HG03060 (cell line): ENCODE data around the gene TRIO.

ENCODE experiments used
- ATAC-seq: cut with Tn5 transposase; IDR thresholded peaks from one replicate; pipeline ENCODE4 v1.9.1; 2021; ENCODE audit warnings: low read depth, moderate number of reproducible peaks; ENCODE audit not compliant: unreplicated experiment

Gene TRIO

DNA sequence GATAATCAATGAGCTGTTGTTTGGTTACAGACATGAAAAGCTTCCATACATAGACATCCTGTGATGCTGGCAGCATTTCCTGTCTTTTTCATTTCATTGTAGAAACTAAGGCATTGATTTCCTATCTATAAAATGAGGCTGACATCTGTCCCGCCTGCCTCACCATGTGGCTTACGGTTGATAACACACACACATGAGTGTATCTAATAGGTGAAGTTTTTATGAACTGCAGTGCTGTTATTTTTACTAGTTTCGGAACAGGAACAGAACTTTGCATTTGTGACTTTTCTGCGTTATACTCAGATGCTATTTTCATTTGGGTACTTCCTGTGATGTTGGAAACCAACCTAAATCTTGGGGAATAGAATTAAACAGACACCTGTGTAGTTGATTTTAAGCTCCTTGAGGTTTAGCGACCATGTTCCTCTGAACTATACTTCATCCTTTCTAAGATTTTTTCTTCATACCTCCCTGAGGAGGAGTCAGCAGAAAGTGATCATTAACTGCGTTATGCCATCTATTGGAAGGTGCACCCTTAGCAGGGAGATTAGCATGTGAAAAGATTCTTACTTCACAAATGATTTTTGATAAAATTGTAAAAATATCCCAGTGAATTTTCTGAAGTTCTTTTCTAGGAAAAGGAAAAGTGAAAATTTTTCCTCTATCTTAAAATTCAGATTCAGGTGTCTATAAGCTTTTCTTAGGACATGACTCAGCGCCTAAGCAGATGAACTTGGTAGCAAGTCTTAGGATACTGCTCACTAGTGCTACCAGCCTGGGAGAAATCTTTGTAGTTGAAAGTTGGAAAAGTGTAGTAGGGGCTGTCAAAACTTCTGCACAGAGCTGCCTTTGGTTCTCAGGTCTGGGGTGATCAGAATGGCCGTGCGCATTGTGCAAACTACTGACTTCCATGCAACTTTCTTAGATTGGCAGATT lies 134.5 kb downstream of the TRIO start:
- no peak for ATAC-seq

DNA sequence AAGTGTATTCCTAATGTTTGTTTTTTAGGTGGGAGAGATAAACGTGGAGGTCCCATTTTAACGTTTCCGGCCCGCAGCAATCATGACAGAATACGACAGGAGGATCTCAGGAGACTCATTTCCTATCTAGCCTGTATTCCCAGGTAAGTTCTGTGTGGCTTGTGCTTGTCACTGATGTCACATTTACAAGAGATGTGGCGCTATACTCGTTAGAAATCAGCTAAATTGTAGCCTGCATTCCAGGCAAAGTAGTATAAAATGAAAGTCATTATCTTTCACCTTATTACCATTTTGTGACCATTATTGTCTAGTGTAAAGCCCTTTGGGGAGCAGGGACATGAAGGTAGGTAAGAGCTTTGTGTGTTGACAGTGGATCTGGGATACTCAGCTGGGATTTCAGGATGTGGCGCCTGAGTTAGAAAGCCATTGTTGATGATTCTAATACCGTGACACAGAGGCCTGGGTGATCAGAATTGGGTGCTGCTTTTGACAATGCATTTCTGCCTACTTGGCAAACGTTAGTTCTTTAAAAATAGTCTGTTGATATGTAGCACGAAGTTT lies 137.2 kb downstream of the TRIO start:
- no peak for ATAC-seq

DNA sequence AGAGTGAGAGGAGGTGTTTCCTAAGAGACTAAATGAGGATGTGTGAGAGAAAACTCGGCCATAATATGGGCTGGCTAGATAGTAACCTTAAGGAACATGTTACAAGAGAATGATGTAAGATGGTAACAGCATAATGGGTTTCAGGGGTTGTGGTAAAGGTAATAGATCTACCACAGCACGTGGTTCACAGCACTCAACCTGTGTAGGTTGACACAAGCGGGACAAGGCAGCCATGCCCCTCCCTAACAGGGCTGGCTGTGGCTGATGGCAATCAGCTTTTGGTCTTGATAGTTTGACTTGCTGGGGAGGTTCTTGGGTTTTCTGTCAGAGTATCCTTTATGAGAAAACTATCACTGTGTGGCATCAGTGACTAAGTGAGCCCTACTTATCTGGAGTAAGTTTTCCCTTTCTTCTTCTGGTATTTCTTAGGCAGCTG lies 138.6 kb downstream of the TRIO start:
- ATAC-seq: no peak

DNA sequence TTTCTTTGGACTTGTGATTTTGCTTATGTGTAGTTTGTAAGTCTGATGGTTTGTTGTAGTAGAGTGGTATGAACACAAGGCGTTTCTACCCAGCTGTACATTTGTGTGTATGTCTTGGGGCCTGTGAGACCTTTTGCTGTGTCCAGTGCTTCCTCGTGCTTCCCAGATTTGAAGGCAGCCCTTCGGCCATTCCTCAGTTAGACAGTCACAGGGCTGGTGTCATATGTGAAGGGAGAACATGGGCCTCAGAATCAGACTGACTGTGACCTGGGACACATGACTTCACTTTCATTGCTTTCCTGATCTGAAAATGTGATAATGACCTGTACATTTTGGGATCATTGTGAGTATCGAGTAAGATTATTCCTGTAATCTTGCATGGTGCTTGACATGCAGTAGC lies 140.0 kb downstream of the TRIO start:
- no peak for ATAC-seq

DNA sequence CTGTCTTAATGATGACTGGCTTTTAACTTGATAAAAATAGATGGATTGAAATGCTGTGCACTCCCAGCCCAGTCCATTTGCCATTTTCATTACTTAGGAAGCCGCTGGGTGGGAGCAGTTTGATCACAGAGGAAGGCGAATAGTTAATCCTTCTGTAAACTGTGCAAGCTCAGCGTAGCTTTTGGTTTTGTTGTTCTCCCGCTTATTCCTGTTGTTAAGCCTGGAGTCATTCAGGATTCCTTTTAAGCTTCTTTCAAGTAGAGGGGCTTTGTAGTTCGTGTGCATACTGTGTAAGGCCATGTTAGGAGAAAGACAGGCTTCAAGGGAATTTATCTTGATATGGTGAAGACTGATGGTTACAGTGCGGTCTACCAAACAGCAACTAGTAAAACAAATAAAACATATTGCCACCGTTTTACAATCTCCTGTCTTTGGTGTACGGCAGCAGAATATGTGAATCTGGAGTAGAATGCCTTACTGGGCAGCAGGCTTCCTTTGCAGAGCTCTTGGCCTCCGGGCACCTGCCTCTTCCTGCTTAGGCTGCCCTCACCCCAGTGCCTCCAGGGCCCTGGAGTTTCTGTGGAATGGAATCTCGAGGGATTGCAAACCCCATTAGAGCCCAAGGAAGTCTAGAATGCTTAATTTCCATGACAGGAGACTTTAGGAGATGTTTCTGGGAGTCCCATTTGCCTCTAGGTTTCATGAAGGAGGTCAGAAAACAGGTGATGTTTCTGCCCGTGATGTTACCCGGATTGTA lies 141.4 kb downstream of the TRIO start:
- ATAC-seq: no peak

DNA sequence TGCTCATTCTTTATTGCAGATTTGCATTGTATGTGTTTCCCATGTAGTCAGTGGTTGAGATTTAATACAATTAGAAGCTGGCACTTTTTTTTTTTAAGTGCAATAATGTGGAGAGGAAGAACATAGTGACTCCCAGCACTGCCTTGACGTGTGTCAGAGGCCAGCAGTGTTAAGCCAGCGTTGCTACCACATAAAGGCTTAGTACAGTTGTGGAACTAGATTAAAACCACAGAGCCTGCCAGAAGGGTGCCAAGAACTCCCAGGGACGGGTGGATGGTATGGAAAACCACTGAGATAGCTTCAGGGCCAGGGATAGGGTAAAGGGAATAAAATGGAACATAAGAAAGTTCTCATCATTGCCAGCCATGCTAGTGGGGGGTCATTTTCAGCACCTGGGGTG lies 142.9 kb downstream of the TRIO start:
- no peak for ATAC-seq

DNA sequence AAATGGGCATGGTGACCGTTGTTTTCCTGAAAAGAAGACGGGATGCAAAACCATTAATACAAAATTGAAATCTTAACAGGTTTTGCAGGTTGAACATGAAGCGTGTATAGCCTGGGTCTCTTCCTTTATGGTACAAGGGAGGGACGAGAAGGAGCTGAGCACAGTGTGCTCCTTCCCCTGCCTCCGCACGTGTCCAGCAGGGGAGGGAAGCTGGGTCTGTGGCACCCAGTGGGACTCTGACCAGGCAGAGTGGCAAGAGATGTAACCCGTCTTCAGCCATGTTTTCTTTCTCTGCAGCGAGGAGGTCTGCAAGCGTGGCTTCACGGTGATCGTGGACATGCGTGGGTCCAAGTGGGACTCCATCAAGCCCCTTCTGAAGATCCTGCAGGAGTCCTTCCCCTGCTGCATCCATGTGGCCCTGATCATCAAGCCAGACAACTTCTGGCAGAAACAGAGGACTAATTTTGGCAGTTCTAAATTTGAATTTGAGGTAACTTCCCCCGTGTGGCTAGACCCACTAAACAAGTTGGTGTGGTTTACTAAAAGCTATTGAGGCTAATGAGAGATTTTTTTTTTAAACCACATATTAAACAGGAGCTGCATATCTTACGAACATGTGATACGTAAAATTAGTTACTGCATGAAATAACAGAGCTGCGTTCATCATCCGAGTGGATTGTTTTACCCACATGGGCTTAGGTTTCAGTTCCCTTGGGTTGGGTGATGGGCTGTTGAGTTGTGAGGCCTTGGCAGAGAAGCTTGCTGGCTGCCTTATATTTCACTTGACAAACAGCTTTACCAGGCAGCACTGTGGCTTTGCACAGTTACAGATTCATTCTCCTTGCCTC lies 143.7 kb downstream of the TRIO start:
- peak; percentile 82 for ATAC-seq

DNA sequence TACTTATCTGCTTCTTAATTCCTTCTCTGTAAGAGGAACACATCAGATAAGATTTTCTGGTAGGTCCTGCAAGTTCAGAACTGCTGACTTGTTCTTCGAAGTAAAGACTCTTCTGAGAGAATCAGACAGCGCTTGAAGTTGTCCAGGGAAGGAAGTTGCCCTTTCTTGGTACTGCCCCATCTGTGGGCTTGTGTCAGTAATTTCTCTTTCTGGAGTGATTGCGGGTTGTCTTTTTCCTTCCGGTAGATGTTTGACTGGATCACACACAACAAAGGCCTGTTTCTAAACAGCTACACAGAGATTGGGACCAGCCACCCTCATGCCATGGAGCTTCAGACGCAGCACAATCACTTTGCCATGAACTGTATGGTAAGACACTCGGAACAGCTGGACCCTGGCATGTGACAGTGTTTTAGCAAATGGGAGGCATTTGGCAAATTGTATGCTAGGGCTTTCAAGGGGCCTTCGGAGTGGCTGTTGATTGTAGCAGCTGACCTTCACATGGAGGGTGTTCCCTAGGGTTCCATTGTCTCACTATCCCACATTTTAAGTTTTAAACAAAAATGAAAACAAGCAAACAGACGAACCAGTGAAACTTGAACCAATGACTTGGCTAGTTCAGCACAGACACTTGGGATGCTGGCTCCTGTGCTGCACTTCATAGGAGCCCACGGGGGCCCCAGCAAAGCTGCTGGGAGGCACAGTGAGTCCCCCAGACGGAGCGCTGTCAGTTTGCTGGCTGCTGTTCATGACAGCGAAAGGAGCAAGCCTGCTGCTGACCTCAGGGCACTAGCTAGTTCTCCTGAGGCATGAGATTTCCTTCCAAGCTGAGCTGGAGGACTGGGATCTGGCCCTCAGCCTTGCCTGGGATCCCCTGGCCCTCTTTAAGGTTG lies 149.9 kb downstream of the TRIO start:
- no peak for ATAC-seq

DNA sequence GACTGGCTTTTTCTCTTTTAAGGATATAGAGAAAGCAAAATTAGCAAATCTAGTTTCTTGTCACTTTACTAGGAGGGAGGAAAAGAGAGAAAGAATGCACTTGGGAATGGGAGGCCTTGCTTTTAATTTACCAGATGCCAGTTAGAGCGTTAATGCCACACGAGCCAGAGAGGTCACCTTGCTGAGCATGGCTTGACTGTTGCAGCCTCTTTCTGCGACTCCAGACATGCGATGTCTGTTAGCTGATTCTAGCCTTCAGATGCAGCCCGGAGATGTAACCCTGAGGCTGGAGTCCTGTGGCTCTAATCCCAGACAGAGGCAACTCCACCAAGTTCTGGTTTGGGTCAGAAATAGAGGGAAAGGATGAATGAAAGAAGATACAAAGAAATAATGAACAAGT lies 152.5 kb downstream of the TRIO start:
- no peak for ATAC-seq

DNA sequence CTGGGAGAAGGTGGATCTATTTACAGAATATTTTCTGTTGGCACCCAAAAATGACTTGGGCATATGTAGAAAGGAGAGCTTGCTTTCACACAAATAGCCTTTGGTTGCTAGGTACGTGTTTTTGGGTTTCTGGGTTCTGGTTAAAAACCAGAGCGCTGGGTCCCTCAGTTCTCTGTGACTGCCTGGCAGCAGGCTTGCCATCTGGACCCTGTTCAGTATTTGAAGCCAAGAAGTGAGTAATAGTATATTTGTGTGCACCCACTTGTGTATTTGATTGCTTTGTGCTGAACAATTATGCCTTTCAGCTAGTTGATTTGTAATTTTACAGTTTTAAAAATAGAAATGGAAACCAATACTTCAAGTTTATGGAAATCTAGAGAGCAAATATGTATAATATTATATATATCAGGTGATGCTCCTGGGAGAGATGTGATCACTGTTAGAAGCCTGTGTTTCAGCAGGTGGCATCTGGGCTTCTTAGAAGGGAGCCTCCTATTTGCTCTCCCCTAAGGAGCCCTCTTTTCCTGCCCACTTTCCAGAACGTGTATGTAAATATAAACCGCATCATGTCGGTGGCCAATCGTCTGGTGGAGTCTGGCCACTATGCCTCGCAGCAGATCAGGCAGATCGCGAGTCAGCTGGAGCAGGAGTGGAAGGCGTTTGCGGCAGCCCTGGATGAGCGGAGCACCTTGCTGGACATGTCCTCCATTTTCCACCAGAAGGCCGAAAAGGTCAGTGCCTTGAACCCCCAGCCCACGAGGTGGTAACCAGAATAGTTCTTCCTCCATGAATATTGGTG lies 153.6 kb downstream of the TRIO start:
- no peak for ATAC-seq

DNA sequence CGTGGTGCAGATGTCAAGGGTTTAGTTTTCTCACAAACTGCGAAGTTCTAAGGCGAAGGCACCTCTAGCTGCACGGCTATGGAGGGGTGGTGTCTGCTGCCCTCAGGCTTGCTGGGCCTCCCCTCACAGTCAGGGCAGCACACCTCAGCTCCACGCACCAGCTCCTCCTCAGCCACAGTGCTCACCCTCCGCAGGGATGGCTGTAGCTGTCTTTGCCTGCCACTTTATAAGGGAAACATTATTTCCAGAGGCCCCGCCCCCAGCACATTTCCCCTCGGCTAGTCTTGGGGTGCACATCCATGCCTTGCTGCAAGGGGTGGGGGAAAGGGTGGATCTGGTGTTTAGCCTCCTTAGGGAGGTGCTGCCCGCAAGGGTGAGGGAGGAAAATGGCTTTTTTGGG lies 154.6 kb downstream of the TRIO start:
- no peak for ATAC-seq

DNA sequence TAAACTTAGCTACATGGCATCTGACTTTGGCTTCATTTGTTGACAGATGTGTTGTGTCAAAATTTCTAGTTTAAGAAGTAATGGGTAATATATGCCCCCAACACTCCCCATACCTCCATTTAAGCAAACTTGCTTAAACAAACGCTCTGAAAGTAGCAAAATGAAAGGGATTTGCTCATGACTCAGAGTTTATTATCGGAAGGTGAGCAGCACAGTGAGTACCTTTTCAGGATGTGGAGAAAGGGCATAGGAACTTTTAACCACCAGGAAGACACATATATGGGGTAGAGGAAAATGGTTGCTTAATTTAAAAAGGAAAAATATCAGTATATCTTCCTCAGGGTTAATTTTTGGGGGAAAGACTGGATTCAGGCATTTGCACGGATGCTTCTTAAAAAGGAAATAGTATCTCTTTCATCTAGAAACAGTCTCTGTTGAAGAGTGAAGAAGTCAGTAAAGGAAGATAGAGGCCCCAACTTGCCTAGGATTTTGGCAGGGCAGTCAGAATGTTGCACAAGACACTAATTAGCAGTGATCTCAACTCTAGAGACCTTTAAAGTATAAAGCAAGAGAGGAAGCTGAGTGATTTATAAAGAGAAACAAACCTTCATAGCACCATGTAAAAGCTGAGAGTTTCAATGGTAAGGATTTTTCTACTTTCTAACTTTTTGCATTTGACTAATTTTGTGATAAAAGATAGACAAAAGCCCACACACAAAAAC lies 155.1 kb downstream of the TRIO start:
- ATAC-seq: no peak

DNA sequence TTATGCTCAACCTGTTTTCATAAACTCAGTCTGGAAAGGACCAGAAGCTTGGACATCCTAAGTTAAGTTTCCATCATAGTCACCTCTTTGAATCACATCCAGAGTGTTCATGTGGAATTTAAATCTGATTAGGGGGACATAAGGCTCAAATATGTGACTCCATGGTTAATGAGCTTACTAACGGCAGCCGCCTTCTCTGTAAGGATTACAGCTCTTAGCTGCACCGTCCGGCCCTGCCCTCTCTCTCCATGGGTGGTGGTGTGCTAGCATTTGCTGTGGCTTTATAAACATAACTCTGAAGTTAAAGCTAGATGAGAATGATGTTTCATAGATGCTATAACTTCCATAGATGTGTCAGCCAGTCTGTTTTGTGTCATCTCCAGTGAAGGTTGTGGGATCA lies 156.5 kb downstream of the TRIO start:
- no peak for ATAC-seq

DNA sequence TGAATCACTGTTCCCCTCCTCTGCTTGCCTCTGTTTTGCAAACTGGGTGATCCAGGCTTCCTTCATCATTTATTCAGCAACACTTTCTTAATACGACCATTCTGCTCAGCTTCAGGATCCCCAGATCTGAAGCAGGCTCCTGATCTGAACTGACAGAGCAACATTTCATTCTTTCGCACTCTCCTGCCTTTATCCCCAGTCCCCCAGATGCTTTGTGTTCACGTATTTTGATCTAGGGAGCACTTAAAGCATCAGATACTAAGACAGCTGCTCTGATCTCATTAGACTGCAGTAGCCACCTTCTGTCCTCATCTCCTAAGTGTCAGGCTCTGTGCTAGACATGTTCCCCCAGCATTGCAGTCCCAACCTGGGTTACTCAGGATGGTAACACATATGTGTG lies 158.0 kb downstream of the TRIO start:
- no peak for ATAC-seq

DNA sequence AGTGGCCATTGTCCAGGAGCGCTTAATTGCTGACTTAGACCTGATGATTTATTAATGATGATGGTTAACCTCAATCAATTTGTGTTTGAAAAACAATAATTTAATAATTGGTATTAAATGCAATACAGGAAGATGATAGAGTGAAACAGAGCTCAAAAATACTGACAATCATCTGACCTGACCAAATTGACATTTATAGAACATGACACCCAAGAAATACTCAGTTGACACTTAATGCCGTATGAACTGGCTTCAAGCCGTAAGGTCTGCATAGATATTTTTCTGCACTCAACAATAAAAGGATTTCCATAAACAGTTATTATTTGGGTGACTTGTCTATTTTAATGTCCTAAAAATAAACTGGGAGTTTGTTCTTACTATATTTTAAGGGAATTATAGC lies 159.2 kb downstream of the TRIO start:
- ATAC-seq: no peak

DNA sequence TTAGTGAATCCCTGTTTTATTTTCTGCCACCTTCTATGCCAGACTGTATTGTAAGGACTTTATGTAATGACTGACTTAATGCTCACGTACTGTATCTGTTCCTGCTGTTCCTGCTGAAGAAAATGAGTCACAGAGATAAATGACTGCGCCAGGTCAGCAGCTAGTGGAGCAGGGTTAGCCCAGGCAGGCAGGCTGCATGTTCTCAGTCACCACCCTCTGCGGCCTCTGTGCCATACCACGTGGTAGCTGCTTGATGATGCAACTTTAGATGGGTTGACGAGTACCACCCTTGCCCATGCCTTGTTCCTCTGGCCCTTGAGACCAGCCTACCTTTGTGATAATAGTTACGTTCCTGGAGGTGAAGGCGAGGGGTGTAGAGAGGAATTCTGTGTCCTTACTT lies 161.9 kb downstream of the TRIO start:
- ATAC-seq: no peak

DNA sequence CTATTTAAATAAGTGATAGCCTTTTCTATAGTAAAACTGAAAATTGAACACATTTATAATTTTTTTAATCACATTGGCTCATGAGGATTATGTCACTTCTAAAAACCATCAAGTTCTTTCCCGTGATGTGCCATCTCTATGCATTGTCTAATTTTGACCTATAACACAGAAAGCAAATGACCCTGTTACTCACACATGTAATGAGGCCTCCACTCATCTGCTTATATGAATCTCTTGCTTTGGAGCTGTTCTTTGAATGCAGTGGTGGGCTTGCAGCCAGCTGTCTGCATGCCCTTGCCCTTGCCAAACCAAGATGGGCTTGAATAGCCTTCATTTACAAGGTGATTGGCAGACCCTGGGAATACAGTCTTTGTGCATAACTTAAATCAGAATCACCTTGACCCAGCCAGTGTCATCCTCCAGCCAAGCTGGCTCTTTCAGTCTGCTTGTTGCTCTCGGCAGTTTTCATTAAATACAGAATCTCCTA lies 163.2 kb downstream of the TRIO start:
- ATAC-seq: no peak
